KMS-11 (cell line): ENCODE results near the gene SOX5.

Source experiments
- H2AFZ ChIP-seq: fragments of 200-600 bp; sonication (generic); 2 replicates; pipeline ENCODE4 v1.6.1; 2016; ENCODE audit warnings: antibody characterized with exemption, mixed run types, low read depth
- H3K27ac ChIP-seq: fragments of 200-600 bp; sonication (generic); 2 replicates; pipeline ENCODE4 v1.6.1; 2016; ENCODE audit warnings: mild to moderate bottlenecking, mixed run types
- H3K27me3 ChIP-seq: fragments of 200-600 bp; sonication (generic); 2 replicates; pipeline ENCODE4 v1.6.1; 2017; ENCODE audit warnings: mild to moderate bottlenecking, low read depth, mixed run types, moderate library complexity; ENCODE audit not compliant: insufficient read depth
- H3K36me3 ChIP-seq: fragments of 200-600 bp; sonication (generic); 2 replicates; pipeline ENCODE4 v1.6.1; 2017; ENCODE audit warnings: mild to moderate bottlenecking, mixed run types; ENCODE audit not compliant: insufficient read depth
- H3K4me1 ChIP-seq: fragments of 200-600 bp; sonication (generic); 2 replicates; pipeline ENCODE4 v1.6.1; 2016; ENCODE audit warnings: mild to moderate bottlenecking, low read depth, mixed run types; ENCODE audit not compliant: poor library complexity, severe bottlenecking
- H3K4me2 ChIP-seq: fragments of 200-600 bp; sonication (generic); 2 replicates; pipeline ENCODE4 v1.7.0; 2016; ENCODE audit warnings: mild to moderate bottlenecking, mixed run types
- H3K4me3 ChIP-seq: fragments of 200-600 bp; sonication (generic); IDR thresholded peaks from 2 replicates; pipeline ENCODE4 v1.6.1; 2017; ENCODE audit warnings: low read depth, low read length, mixed read lengths; ENCODE audit not compliant: insufficient read depth
- H3K79me2 ChIP-seq: fragments of 200-600 bp; sonication (generic); 2 replicates; pipeline ENCODE4 v1.6.1; 2016; ENCODE audit warnings: low read depth, mixed run types; ENCODE audit not compliant: insufficient read depth
- H3K9ac ChIP-seq: fragments of 200-600 bp; sonication (generic); 2 replicates; pipeline ENCODE4 v1.6.1; 2016; ENCODE audit warnings: mild to moderate bottlenecking, mixed run types
- H4K20me1 ChIP-seq: fragments of 200-600 bp; sonication (generic); 2 replicates; pipeline ENCODE4 v1.6.1; 2016; ENCODE audit warnings: mild to moderate bottlenecking, mixed run types; ENCODE audit not compliant: insufficient read depth
- TF ChIP-seq, protein P1 (sequence below): fragments of 200-600 bp; sonication (generic); conservative IDR thresholded peaks from 2 replicates; pipeline ENCODE4 v1.6.1; 2017; ENCODE audit warnings: low read depth, mild to moderate bottlenecking, antibody characterized with exemption, low read length, moderate library complexity, mixed read lengths

The SOX5 gene

DNA sequence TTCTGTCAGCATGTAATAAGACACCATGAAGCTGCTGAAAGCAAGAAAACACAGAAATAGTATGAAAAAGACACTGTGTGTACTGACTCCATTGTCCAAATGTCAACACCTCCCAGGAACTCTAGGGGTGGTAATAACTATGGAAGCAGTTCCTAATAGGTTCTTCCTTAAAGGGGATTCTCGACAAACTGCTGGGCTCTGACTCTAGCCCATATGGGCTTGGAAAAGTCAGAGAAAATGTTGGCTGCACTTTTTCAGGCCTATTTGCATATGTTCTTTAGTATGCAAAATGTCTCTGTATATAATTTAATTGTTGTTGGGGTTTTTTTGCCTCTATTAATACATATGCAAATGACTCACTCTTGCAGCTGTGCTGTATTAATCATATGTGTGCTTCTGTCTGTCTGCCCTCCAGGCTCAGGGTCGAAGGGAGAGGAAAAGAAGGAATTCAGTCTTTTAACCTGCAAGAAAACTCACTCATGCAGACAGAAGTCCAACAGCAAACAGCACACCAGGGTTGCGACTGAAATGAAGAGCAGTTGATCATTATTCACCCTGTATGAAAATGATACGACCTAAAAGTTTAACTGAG is 317.6 kb downstream of the SOX5 start:
- H3K4me1 ChIP-seq, result no peaks in the 10 kb centered on the region
- H3K27me3 ChIP-seq, result no peaks in the 10 kb centered on the region
- no peak overlapping the region for H3K4me2 ChIP-seq
- no peaks in the 10 kb centered on the region for H4K20me1 ChIP-seq
- TF ChIP-seq, protein P1, sequence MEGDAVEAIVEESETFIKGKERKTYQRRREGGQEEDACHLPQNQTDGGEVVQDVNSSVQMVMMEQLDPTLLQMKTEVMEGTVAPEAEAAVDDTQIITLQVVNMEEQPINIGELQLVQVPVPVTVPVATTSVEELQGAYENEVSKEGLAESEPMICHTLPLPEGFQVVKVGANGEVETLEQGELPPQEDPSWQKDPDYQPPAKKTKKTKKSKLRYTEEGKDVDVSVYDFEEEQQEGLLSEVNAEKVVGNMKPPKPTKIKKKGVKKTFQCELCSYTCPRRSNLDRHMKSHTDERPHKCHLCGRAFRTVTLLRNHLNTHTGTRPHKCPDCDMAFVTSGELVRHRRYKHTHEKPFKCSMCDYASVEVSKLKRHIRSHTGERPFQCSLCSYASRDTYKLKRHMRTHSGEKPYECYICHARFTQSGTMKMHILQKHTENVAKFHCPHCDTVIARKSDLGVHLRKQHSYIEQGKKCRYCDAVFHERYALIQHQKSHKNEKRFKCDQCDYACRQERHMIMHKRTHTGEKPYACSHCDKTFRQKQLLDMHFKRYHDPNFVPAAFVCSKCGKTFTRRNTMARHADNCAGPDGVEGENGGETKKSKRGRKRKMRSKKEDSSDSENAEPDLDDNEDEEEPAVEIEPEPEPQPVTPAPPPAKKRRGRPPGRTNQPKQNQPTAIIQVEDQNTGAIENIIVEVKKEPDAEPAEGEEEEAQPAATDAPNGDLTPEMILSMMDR, result no peak
- no peak overlapping the region for H3K9ac ChIP-seq
- H3K27ac ChIP-seq, result no peak overlapping the region
- H3K4me3 ChIP-seq, result no peak overlapping the region
- H3K36me3 ChIP-seq, result no peaks in the 10 kb centered on the region
- H3K79me2 ChIP-seq, result no peaks in the 10 kb centered on the region
- no peak overlapping the region for H2AFZ ChIP-seq

DNA sequence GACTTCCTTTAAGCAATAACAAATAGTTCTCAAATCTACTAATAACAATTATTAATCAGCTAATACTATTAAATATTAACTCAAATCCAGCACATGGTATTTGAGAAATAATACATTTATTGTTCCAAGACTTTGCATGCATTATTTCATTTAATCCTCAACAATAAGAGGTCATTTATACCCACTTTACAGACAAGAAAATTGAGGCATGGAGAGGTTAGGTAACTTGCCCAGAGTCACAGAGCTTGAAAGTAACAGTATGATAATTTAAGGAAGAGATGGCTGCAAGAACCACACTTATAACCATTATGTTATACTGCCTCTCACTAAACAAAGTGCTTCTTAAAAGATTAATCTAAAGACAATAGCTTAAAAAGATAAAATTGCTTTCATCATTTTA is 318.9 kb downstream of the SOX5 start:
- Histone ChIP-seq H3K4me3 (no peak overlapping the region), H3K27ac (no peak overlapping the region), H3K4me1 (no peaks in the 10 kb centered on the region), H2AFZ (no peak overlapping the region), H3K9ac (no peak overlapping the region), H3K27me3 (no peaks in the 10 kb centered on the region), H3K4me2 (no peak overlapping the region), H4K20me1 (no peaks in the 10 kb centered on the region), H3K36me3 (no peaks in the 10 kb centered on the region), H3K79me2 (no peaks in the 10 kb centered on the region)
- TF ChIP-seq, protein P1, result no peak

DNA sequence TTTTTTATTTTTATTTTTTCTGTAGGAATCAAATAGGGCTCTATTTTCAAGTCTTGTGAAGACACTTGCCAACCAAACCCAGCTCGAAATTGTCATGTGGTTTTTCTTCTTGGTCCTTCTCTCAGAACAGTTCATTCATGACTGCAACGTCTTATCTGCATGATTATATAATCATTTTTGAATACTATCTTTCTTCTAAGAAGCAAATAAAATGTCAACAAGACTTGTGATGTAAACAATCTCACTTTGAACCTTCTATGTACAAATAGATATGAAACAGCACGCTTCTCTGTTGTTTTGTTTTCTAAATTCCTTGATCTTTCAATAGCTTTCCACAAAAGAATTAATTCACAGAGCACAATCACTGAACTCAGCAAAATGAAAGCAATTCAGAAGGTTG is 320.7 kb downstream of the SOX5 start:
- no peaks in the 10 kb centered on the region for H3K79me2 ChIP-seq
- no peaks in the 10 kb centered on the region for H3K36me3 ChIP-seq
- no peaks in the 10 kb centered on the region for H3K27me3 ChIP-seq
- H3K4me2 ChIP-seq, result no peak overlapping the region
- no peaks in the 10 kb centered on the region for H3K4me1 ChIP-seq
- no peak overlapping the region for H3K27ac ChIP-seq
- H4K20me1 ChIP-seq, result no peaks in the 10 kb centered on the region
- TF ChIP-seq, protein P1, result no peak
- H3K9ac ChIP-seq, result no peak overlapping the region
- H2AFZ ChIP-seq, result no peak overlapping the region
- H3K4me3 ChIP-seq, result no peak overlapping the region

DNA sequence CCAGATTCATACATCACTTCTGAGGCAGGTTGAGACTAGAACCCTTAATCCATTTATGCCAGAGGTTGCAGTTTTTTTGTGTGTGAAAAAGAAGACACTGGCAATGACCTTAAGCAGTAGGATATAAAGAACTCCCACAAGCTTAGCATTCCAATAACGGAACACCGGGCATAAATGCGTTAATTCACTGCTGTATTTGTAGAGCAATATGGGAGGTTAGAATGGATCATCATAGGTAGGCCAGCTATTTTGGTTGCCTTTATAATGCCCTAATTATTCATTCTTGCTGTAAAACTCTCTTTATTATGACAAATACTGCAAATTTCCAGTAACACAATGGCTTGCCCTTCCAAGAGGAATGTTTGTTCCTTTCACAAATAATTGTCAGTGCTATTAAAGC is 322.7 kb downstream of the SOX5 start:
- no peaks in the 10 kb centered on the region for H3K79me2 ChIP-seq
- no peak overlapping the region for H3K4me3 ChIP-seq
- no peaks in the 10 kb centered on the region for H3K4me1 ChIP-seq
- TF ChIP-seq, protein P1, result no peak
- H4K20me1 ChIP-seq, result no peaks in the 10 kb centered on the region
- no peak overlapping the region for H3K4me2 ChIP-seq
- H3K36me3 ChIP-seq, result no peaks in the 10 kb centered on the region
- no peaks in the 10 kb centered on the region for H3K27me3 ChIP-seq
- H2AFZ ChIP-seq, result no peak overlapping the region
- no peak overlapping the region for H3K27ac ChIP-seq
- no peak overlapping the region for H3K9ac ChIP-seq
